Activated naive CD8-positive, alpha-beta T cell treated with anti-CD3 and anti-CD28 coated beads, Interleukin-2, amount 10 ng/mL, durations not matched to agents 7 days and 5 days (primary cell): ENCODE measurements around the gene SDC1. TPM values are rescaled to one million over a fixed set of nuclear protein-coding genes. Genes with fewer than 3 reads are reported as not detected.

ENCODE experiments used
- ATAC-seq: fragments of 150-1000 bp; cut with Tn5 transposase; one replicate; pipeline ENCODE4 v1.10.0; 2021; ENCODE audit warnings: low read depth, moderate library complexity
- POLR2A ChIA-PET: fragments of 350-600 bp; sonication (Branson Sonifier 250); formaldehyde crosslinking; loops from one replicate; lab custom pipeline; 2021; ENCODE audit warnings: antibody characterized with exemption; lab: Charles Lee
- DNase-seq: peaks from one replicate; pipeline ENCODE4 v3.0.0; 2021
- H3K27ac Mint-ChIP-seq: one replicate; pipeline ENCODE4 v1.8.0; 2022; ENCODE audit warnings: mild to moderate bottlenecking, mixed read lengths
- H3K27me3 Mint-ChIP-seq: one replicate; pipeline ENCODE4 v1.8.0; 2022; ENCODE audit warnings: mild to moderate bottlenecking, moderate library complexity, mixed read lengths
- H3K36me3 Mint-ChIP-seq: one replicate; pipeline ENCODE4 v1.8.0; 2021; ENCODE audit warnings: mild to moderate bottlenecking, mixed read lengths
- H3K4me1 Mint-ChIP-seq: one replicate; pipeline ENCODE4 v1.8.0; 2021; ENCODE audit warnings: mixed read lengths
- H3K4me3 Mint-ChIP-seq: one replicate; pipeline ENCODE4 v1.8.0; 2022; ENCODE audit warnings: mild to moderate bottlenecking, moderate library complexity, mixed read lengths
- H3K9me3 Mint-ChIP-seq: one replicate; pipeline ENCODE4 v1.8.0; 2021; ENCODE audit warnings: mixed read lengths
- total RNA-seq, 2 experiments: library from RNA; stranded (reverse); gene quantifications; one replicate each; pipeline ENCODE4 v1.2.3, GENCODE V29; 2021

The SDC1 gene
- total RNA-seq, 2 experiments from 2014 or later, result 0.22 TPM; not detected in 1

- DNase-seq, result no peak
- no peaks in the 10 kb centered on the region for H3K4me1 Mint-ChIP-seq
- no peaks in the 10 kb centered on the region for H3K9me3 Mint-ChIP-seq
- no peak for ATAC-seq
- H3K4me3 Mint-ChIP-seq, result no peak overlapping the region
- no peaks in the 10 kb centered on the region for H3K27me3 Mint-ChIP-seq
- H3K36me3 Mint-ChIP-seq, result no peaks in the 10 kb centered on the region
- H3K27ac Mint-ChIP-seq, result no peak overlapping the region
- POLR2A ChIA-PET, result no interaction called here
Observed at GRCh38 chr2:20176760-20177159, 48.2 kb downstream of the SDC1 start.

GRCh38 chr2:20175931-20176330 lies 49.0 kb downstream of the SDC1 start:
- POLR2A ChIA-PET, result no interaction called here
- H3K27ac Mint-ChIP-seq, result no peak overlapping the region
- no peaks in the 10 kb centered on the region for H3K4me1 Mint-ChIP-seq
- H3K27me3 Mint-ChIP-seq, result no peaks in the 10 kb centered on the region
- no peaks in the 10 kb centered on the region for H3K36me3 Mint-ChIP-seq
- DNase-seq, result no peak
- H3K4me3 Mint-ChIP-seq, result no peak overlapping the region
- no peak for ATAC-seq
- H3K9me3 Mint-ChIP-seq, result no peaks in the 10 kb centered on the region

- no peak for DNase-seq
- no peak for ATAC-seq
- no peak overlapping the region for H3K27ac Mint-ChIP-seq
- no peaks in the 10 kb centered on the region for H3K36me3 Mint-ChIP-seq
- H3K27me3 Mint-ChIP-seq, result no peaks in the 10 kb centered on the region
- H3K4me1 Mint-ChIP-seq, result no peaks in the 10 kb centered on the region
- H3K9me3 Mint-ChIP-seq, result no peaks in the 10 kb centered on the region
- no peak overlapping the region for H3K4me3 Mint-ChIP-seq
- POLR2A ChIA-PET, result no interaction called here
Observed at GRCh38 chr2:20175267-20175666, 49.7 kb downstream of the SDC1 start.

- ATAC-seq (no peak), DNase-seq (no peak)
- Mint-ChIP-seq H3K36me3 (no peaks in the 10 kb centered on the region), H3K4me3 (no peak overlapping the region), H3K9me3 (no peaks in the 10 kb centered on the region), H3K4me1 (no peaks in the 10 kb centered on the region), H3K27ac (no peak overlapping the region), H3K27me3 (peaks cover 1% of the 10 kb centered on the region)
- POLR2A ChIA-PET, result no interaction called here
Observed at GRCh38 chr2:20174410-20174809, 50.5 kb downstream of the SDC1 start.

- Mint-ChIP-seq H3K4me1 (no peaks in the 10 kb centered on the region), H3K9me3 (no peaks in the 10 kb centered on the region), H3K36me3 (no peaks in the 10 kb centered on the region), H3K27me3 (peaks cover 2% of the 10 kb centered on the region), H3K27ac (no peak overlapping the region), H3K4me3 (no peak overlapping the region)
- no peak for DNase-seq
- POLR2A ChIA-PET, result no interaction called here
- ATAC-seq, result no peak
Observed at GRCh38 chr2:20173496-20174402, 51.2 kb downstream of the SDC1 start.

- no peak for ATAC-seq
- H3K36me3 Mint-ChIP-seq, result no peaks in the 10 kb centered on the region
- POLR2A ChIA-PET, result no interaction called here
Observed at GRCh38 chr2:20173064-20173463, 51.9 kb downstream of the SDC1 start.

DNA sequence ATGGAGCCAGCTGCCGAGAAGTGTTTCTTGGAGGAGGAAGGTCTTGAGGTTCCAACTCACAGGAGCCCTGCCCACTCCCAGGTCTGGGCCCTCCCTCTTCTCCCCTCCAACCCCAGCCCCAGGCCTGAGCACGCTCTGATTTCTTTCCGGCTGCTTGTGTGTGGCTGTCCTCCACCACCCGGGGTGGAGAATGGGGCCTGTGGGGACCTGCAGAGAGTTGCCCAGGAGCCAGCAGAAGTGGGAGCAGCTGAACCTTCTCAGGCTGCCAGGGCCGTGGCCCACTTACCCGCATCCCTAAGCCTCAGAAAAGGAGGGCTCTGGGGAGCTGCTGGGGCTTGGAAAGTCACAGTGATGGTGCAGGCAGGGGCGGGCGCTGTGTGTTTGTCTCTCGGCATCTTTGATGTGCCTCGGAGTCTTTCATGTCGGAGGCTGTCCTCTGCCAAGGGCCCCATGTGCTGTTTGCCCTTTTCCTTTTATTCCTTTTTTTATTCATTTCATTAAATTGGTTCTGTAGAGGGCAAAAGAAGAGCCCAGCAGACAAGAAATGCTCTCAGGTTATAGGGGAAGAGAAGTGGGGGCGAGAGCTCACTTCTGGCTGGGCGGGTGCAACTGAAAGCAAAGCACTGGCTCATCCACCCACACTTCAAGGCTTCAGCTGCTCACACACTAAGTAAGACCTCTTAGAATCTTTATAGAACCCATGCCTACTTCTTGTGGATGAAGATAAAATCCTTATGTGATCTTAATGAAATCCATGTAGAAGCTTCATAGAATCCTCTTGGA lies 52.5 kb downstream of the SDC1 start:
- Mint-ChIP-seq H3K9me3 (no peaks in the 10 kb centered on the region), H3K4me3 (no peak overlapping the region), H3K4me1 (no peaks in the 10 kb centered on the region), H3K27ac (no peak overlapping the region), H3K27me3 (peaks cover 5% of the 10 kb centered on the region), H3K36me3 (no peaks in the 10 kb centered on the region)
- ATAC-seq, result no peak
- POLR2A ChIA-PET, result no interaction called here
- DNase-seq, result no peak

More at GRCh38 chr2:20173064-20173463, 51.9 kb downstream of the SDC1 start:
- H3K27ac Mint-ChIP-seq, result no peak overlapping the region
- no peaks in the 10 kb centered on the region for H3K9me3 Mint-ChIP-seq
- H3K4me1 Mint-ChIP-seq, result no peaks in the 10 kb centered on the region
- no peak for DNase-seq
- peaks cover 3% of the 10 kb centered on the region for H3K27me3 Mint-ChIP-seq
- H3K4me3 Mint-ChIP-seq, result no peak overlapping the region

DNA sequence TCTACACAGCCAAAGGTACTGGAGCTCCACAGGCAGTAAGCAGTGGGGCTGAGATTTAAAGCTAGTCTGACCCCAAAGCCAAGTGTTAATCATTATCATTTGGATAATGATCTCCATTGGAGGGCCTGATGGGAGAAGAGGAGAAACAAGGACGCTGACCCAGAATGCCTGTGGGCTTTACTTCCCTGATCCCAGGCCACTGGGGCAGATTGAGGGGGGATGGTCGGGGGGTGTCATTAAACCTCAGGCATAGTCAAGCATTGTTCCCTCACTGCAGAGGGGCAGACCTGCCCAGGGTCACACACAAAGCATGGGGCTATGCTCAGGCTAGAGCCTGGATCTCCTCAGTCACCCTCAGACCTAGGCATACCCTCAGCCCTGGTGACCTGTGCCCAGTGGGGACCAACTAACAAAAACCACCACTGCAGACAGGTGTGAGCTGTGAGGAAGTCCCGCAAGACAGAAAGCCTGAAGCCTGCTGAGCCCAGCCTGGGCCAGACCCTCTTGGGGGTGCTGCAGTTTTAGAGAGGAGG lies 53.4 kb downstream of the SDC1 start:
- H3K36me3 Mint-ChIP-seq, result no peaks in the 10 kb centered on the region
- peaks cover 5% of the 10 kb centered on the region for H3K27me3 Mint-ChIP-seq
- DNase-seq, result no peak
- ATAC-seq, result no peak
- no peak overlapping the region for H3K4me3 Mint-ChIP-seq
- H3K9me3 Mint-ChIP-seq, result no peaks in the 10 kb centered on the region
- H3K27ac Mint-ChIP-seq, result no peak overlapping the region
- no peaks in the 10 kb centered on the region for H3K4me1 Mint-ChIP-seq
- POLR2A ChIA-PET, result no interaction called here

GRCh38 chr2:20170704-20171250 lies 54.2 kb downstream of the SDC1 start:
- H3K36me3 Mint-ChIP-seq, result no peaks in the 10 kb centered on the region
- no peak for ATAC-seq
- H3K27ac Mint-ChIP-seq, result no peak overlapping the region
- no peaks in the 10 kb centered on the region for H3K9me3 Mint-ChIP-seq
- no peaks in the 10 kb centered on the region for H3K4me1 Mint-ChIP-seq
- POLR2A ChIA-PET, result no interaction called here
- no peak overlapping the region for H3K4me3 Mint-ChIP-seq
- no peak for DNase-seq
- H3K27me3 Mint-ChIP-seq, result peaks cover 5% of the 10 kb centered on the region

DNA sequence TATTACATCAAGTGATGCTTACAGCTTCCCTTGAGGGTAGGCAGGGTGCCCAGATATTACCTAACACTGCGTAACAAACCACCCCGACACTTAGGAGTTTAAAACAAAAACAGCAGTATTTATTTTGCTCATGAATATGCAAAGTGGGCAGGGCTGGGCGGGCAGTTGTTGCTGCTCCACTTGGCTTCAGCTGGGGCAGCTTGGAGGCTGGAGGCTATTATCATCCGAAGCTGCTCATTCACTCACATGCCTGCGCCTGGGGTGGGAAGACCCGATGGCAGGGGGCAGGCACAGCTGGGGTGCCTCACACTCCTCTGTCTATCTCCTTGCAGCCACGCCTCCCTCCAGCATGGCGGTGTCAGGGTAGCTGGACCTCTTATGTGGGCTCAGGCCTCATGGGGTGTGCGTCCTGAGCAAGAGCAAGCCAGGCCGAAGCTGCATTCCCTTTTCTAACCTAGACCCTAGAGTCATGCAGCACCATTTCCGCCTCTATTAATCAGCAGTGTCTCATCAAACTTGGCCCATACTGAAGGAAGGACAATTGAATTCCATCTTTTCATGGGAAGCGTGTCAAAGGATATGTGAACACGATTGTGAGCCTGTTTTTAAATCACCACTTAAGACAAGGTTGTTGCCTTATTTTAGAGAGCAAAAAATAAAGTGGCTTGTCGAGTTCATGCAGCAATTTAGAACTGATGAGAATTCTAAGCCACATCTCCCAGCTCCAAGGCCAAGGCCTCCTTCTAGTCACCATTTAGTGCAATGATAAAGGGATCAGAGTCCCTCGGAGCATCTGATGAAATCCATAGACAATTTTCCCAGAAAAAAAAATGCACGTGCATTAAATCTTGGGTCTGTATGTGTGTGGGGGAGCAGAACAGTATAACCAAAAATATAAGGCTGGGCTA lies 54.9 kb downstream of the SDC1 start:
- no peak for DNase-seq
- Mint-ChIP-seq H3K27ac (no peak overlapping the region), H3K4me3 (no peak overlapping the region), H3K9me3 (no peaks in the 10 kb centered on the region), H3K27me3 (peaks cover 5% of the 10 kb centered on the region), H3K36me3 (no peaks in the 10 kb centered on the region), H3K4me1 (no peaks in the 10 kb centered on the region)
- POLR2A ChIA-PET, result no interaction called here
- ATAC-seq, result no peak

GRCh38 chr2:20168727-20169696 lies 55.9 kb downstream of the SDC1 start:
- ATAC-seq (no peak), DNase-seq (no peak)
- Mint-ChIP-seq H3K27me3 (peaks cover 5% of the 10 kb centered on the region), H3K27ac (no peak overlapping the region), H3K36me3 (no peaks in the 10 kb centered on the region), H3K4me1 (no peaks in the 10 kb centered on the region), H3K4me3 (no peak overlapping the region), H3K9me3 (no peaks in the 10 kb centered on the region)
- POLR2A ChIA-PET, result no interaction called here
